ENCODE data around the gene FHIP1A. TPM values are rescaled to one million over a fixed set of nuclear protein-coding genes. Genes with fewer than 3 reads are reported as not detected.
"Not testable (repeated sequence)": the region's sequence is repeated elsewhere in the genome, so short reads cannot be mapped to it uniquely, and the experiment has no call there.

Gene FHIP1A
- under 1 TPM; 0.45 to 0.46 TPM for total RNA-seq

- peaks cover 15% of the 10 kb centered on the region for H3K27me3 Mint-ChIP-seq
- ChIA-PET POLR2A (no interaction called here), CTCF (interaction anchor here (1.4 kb wide), 1 partner anchor 292 kb away, joined by 3 read pairs; no protein-coding TSS in a partner anchor)
- DNase-seq, result peak; percentile 88
- H3K36me3 Mint-ChIP-seq, result no peaks in the 10 kb centered on the region
- no peaks in the 10 kb centered on the region for H3K9me3 Mint-ChIP-seq
- peak within 1 kb of the TSS; percentile 86 for H3K4me3 Mint-ChIP-seq
- peak within 1 kb of the TSS; percentile 65 for H3K27ac Mint-ChIP-seq
- intact Hi-C loops (cut with micrococcal nuclease), result loop anchor here (1.0 to 5.0 kb wide), 4 partner anchors 47 to 392 kb away; partner anchors contain the start of genes GATB, LRBA and RPS3A
- H3K4me1 Mint-ChIP-seq (ENCODE audit: low read depth), result peaks cover 22% of the 10 kb centered on the region
Measured at GRCh38 chr4:151408630-151409469, at the start of gene FHIP1A. Gene FHIP1A (plus strand): TSS chr4:151409176. CDS start chr4:151566260, 157,084 bp downstream.

GRCh38 chr4:151359576-151359975 is 49.4 kb upstream of the FHIP1A start:
- ChIA-PET CTCF (interaction anchor here (1.9 kb wide), 1 partner anchor 242 kb away, joined by 7 read pairs; no protein-coding TSS in a partner anchor), POLR2A (no interaction called here)
- Mint-ChIP-seq H3K9me3 (no peaks in the 10 kb centered on the region), H3K36me3 (no peaks in the 10 kb centered on the region), H3K27ac (no peak overlapping the region), H3K27me3 (peaks cover 4% of the 10 kb centered on the region), H3K4me1 (ENCODE audit: low read depth) (peaks cover 2% of the 10 kb centered on the region), H3K4me3 (no peak overlapping the region)
- no peak for DNase-seq
- intact Hi-C loops (cut with micrococcal nuclease), result no loop called here

GRCh38 chr4:151361126-151361525 is 47.9 kb upstream of the FHIP1A start:
- peaks cover 2% of the 10 kb centered on the region for H3K4me1 Mint-ChIP-seq (ENCODE audit: low read depth)
- H3K27me3 Mint-ChIP-seq, result peaks cover 2% of the 10 kb centered on the region
- no peak overlapping the region for H3K27ac Mint-ChIP-seq
- CTCF ChIA-PET, result interaction anchor here (1.9 kb wide), 1 partner anchor 244 kb away, joined by 7 read pairs; no protein-coding TSS in a partner anchor
- no peak for DNase-seq
- no peaks in the 10 kb centered on the region for H3K36me3 Mint-ChIP-seq
- no peak overlapping the region for H3K4me3 Mint-ChIP-seq
- H3K9me3 Mint-ChIP-seq, result no peaks in the 10 kb centered on the region
- POLR2A ChIA-PET, result no interaction called here
- intact Hi-C loops (cut with micrococcal nuclease), result no loop called here

- H3K27ac Mint-ChIP-seq, result no peak overlapping the region
- peaks cover 2% of the 10 kb centered on the region for H3K4me1 Mint-ChIP-seq (ENCODE audit: low read depth)
- no peaks in the 10 kb centered on the region for H3K27me3 Mint-ChIP-seq
- no peaks in the 10 kb centered on the region for H3K36me3 Mint-ChIP-seq
- H3K4me3 Mint-ChIP-seq, result no peak overlapping the region
- POLR2A ChIA-PET, result no interaction called here
- intact Hi-C loops (cut with micrococcal nuclease), result loop anchor here (1.0 to 2.0 kb wide), 3 partner anchors 46 to 245 kb away; partner anchors contain the start of gene PRSS48
- no peaks in the 10 kb centered on the region for H3K9me3 Mint-ChIP-seq
- no peak for DNase-seq
- CTCF ChIA-PET, result interaction anchor here (1.0 to 1.2 kb wide), 2 partner anchors 85 to 244 kb away, joined by 5 to 6 read pairs; partner anchors contain the start of gene PRSS48
Measured at GRCh38 chr4:151361966-151362365, 47.0 kb upstream of the FHIP1A start.

- no peaks in the 10 kb centered on the region for H3K27me3 Mint-ChIP-seq
- intact Hi-C loops (cut with micrococcal nuclease), result loop anchor here (1.0 to 2.0 kb wide), 3 partner anchors 46 to 245 kb away; partner anchors contain the start of gene PRSS48
- peak; percentile 86 for DNase-seq
- no peak overlapping the region for H3K27ac Mint-ChIP-seq
- ChIA-PET POLR2A (no interaction called here), CTCF (interaction anchor here (0.7 to 1.2 kb wide), 4 partner anchors 48 to 245 kb away, joined by 3 to 6 read pairs (median 4); partner anchors contain the start of gene PRSS48)
- H3K9me3 Mint-ChIP-seq, result no peaks in the 10 kb centered on the region
- H3K36me3 Mint-ChIP-seq, result no peaks in the 10 kb centered on the region
- H3K4me3 Mint-ChIP-seq, result no peak overlapping the region
- peaks cover 2% of the 10 kb centered on the region for H3K4me1 Mint-ChIP-seq (ENCODE audit: low read depth)
Measured at GRCh38 chr4:151362404-151363164, 46.4 kb upstream of the FHIP1A start.

GRCh38 chr4:151376540-151376939 is 32.4 kb upstream of the FHIP1A start:
- DNase-seq, result no peak
- Mint-ChIP-seq H3K9me3 (peaks cover 2% of the 10 kb centered on the region), H3K36me3 (no peaks in the 10 kb centered on the region), H3K27ac (no peak overlapping the region), H3K27me3 (peaks cover 2% of the 10 kb centered on the region), H3K4me1 (ENCODE audit: low read depth) (no peaks in the 10 kb centered on the region), H3K4me3 (no peak overlapping the region)
- intact Hi-C loops (cut with micrococcal nuclease), result no loop called here
- CTCF ChIA-PET, result interaction anchor here (0.6 kb wide), 1 partner anchor 101 kb away, joined by 3 read pairs; no protein-coding TSS in a partner anchor
- POLR2A ChIA-PET, result no interaction called here

- ChIA-PET CTCF (interaction anchor here (0.7 kb wide), 1 partner anchor 183 kb away, joined by 3 read pairs; no protein-coding TSS in a partner anchor), POLR2A (no interaction called here)
- Mint-ChIP-seq H3K9me3 (no peaks in the 10 kb centered on the region), H3K4me1 (ENCODE audit: low read depth) (no peaks in the 10 kb centered on the region), H3K27me3 (peaks cover 1% of the 10 kb centered on the region), H3K4me3 (no peak overlapping the region), H3K27ac (no peak overlapping the region), H3K36me3 (no peaks in the 10 kb centered on the region)
- intact Hi-C loops (cut with micrococcal nuclease), result no loop called here
- no peak for DNase-seq
Measured at GRCh38 chr4:151389311-151389710, 19.7 kb upstream of the FHIP1A start.

- CTCF ChIA-PET; H3K4me1 Mint-ChIP-seq (ENCODE audit: low read depth); H3K4me3 Mint-ChIP-seq; H3K27ac Mint-ChIP-seq; intact Hi-C loops (cut with micrococcal nuclease); H3K27me3 Mint-ChIP-seq; H3K9me3 Mint-ChIP-seq; H3K36me3 Mint-ChIP-seq; POLR2A ChIA-PET; DNase-seq: not testable (repeated sequence)
Measured at GRCh38 chr4:151389799-151390198, 19.2 kb upstream of the FHIP1A start.

GRCh38 chr4:151395873-151396272 is 13.1 kb upstream of the FHIP1A start:
- Mint-ChIP-seq H3K4me3 (no peak overlapping the region), H3K9me3 (no peaks in the 10 kb centered on the region), H3K4me1 (ENCODE audit: low read depth) (no peaks in the 10 kb centered on the region), H3K36me3 (no peaks in the 10 kb centered on the region), H3K27me3 (peaks cover 1% of the 10 kb centered on the region), H3K27ac (no peak overlapping the region)
- CTCF ChIA-PET, result no interaction called here
- POLR2A ChIA-PET, result interaction anchor here (0.7 kb wide), 1 partner anchor 74 kb away, joined by 3 read pairs; no protein-coding TSS in a partner anchor
- DNase-seq, result no peak
- intact Hi-C loops (cut with micrococcal nuclease), result no loop called here

GRCh38 chr4:151400343-151400742 is 8.6 kb upstream of the FHIP1A start:
- DNase-seq, result no peak
- intact Hi-C loops (cut with micrococcal nuclease), result no loop called here
- CTCF ChIA-PET, result no interaction called here
- no peaks in the 10 kb centered on the region for H3K9me3 Mint-ChIP-seq
- no peaks in the 10 kb centered on the region for H3K36me3 Mint-ChIP-seq
- no peak overlapping the region for H3K4me3 Mint-ChIP-seq
- no peaks in the 10 kb centered on the region for H3K4me1 Mint-ChIP-seq (ENCODE audit: low read depth)
- no peaks in the 10 kb centered on the region for H3K27me3 Mint-ChIP-seq
- POLR2A ChIA-PET, result no interaction called here
- H3K27ac Mint-ChIP-seq, result no peak overlapping the region

- peaks cover 5% of the 10 kb centered on the region for H3K27me3 Mint-ChIP-seq
- H3K4me1 Mint-ChIP-seq (ENCODE audit: low read depth), result no peaks in the 10 kb centered on the region
- no peak for DNase-seq
- H3K27ac Mint-ChIP-seq, result no peak overlapping the region
- H3K9me3 Mint-ChIP-seq, result no peaks in the 10 kb centered on the region
- H3K36me3 Mint-ChIP-seq, result no peaks in the 10 kb centered on the region
- intact Hi-C loops (cut with micrococcal nuclease), result no loop called here
- POLR2A ChIA-PET, result no interaction called here
- no peak overlapping the region for H3K4me3 Mint-ChIP-seq
- CTCF ChIA-PET, result no interaction called here
Measured at GRCh38 chr4:151401739-151402138, 7.2 kb upstream of the FHIP1A start.
